Measurements from ENCODE around the gene VIPAS39. TPM values are rescaled to one million over a fixed set of nuclear protein-coding genes. Genes with fewer than 3 reads are reported as not detected.

The VIPAS39 gene
- total RNA-seq, 6 experiments from 2014 or later: 7.2 to 9.9 (median 8.6) TPM

GRCh38 chr14:77400216-77400615, 57.2 kb downstream of the VIPAS39 start:
- Histone ChIP-seq H3K27ac (no peak overlapping the region), H3K27me3 (no peaks in the 10 kb centered on the region), H3K4me1 (no peaks in the 10 kb centered on the region), H3K36me3 (no peaks in the 10 kb centered on the region), H3K9me3 (no peaks in the 10 kb centered on the region), H3K4me3 (no peak overlapping the region)
- DNase-seq (no peak), ATAC-seq (no peak)
- TF ChIP-seq POLR2A (IDR thresholded peaks at IDR 0.05) (no peak), CTCF (IDR thresholded peaks at IDR 0.05) (no peak)
- intact Hi-C loops (cut with DNase I): no loop called here
- WGBS (ENCODE audit: insufficient coverage, low coverage, low lambda C conversion rate, missing lambda C conversion rate): 58% methylated on average over 6 of the region's 6 CpGs

- H3K4me3 ChIP-seq: no peak overlapping the region
- H3K27me3 ChIP-seq: no peaks in the 10 kb centered on the region
- intact Hi-C loops (cut with DNase I): no loop called here
- TF ChIP-seq POLR2A (IDR thresholded peaks at IDR 0.05): no peak
- TF ChIP-seq CTCF (IDR thresholded peaks at IDR 0.05): no peak
- ATAC-seq (no peak), DNase-seq (no peak)
- H3K27ac ChIP-seq: no peak overlapping the region
- H3K9me3 ChIP-seq: no peaks in the 10 kb centered on the region
- no peaks in the 10 kb centered on the region for H3K4me1 ChIP-seq
- H3K36me3 ChIP-seq: no peaks in the 10 kb centered on the region
- 94% methylated on average over 3 of the region's 4 CpGs for WGBS (ENCODE audit: insufficient coverage, low coverage, low lambda C conversion rate, missing lambda C conversion rate)
Measured at GRCh38 chr14:77390188-77390587, 67.2 kb downstream of the VIPAS39 start.

GRCh38 chr14:77378701-77379100, 78.7 kb downstream of the VIPAS39 start:
- 61% methylated on average over 6 of the region's 6 CpGs for WGBS (ENCODE audit: insufficient coverage, low coverage, low lambda C conversion rate, missing lambda C conversion rate)
- Histone ChIP-seq H3K27ac (no peak overlapping the region), H3K9me3 (no peaks in the 10 kb centered on the region), H3K36me3 (no peaks in the 10 kb centered on the region), H3K27me3 (no peaks in the 10 kb centered on the region), H3K4me3 (no peak overlapping the region), H3K4me1 (peaks cover 0 to 17% (median 3%) of the 10 kb centered on the region in 4 donors)
- ATAC-seq (no peak), DNase-seq (no peak)
- intact Hi-C loops (cut with DNase I): no loop called here
- no peak for TF ChIP-seq CTCF (IDR thresholded peaks at IDR 0.05)
- no peak for TF ChIP-seq POLR2A (IDR thresholded peaks at IDR 0.05)

GRCh38 chr14:77377502-77377844, 79.9 kb downstream of the VIPAS39 start:
- WGBS (ENCODE audit: insufficient coverage, low coverage, low lambda C conversion rate, missing lambda C conversion rate): 17% methylated on average over 10 of the region's 10 CpGs
- TF ChIP-seq CTCF (IDR thresholded peaks at IDR 0.05) (no peak), POLR2A (IDR thresholded peaks at IDR 0.05) (no peak)
- H3K4me1 ChIP-seq: peaks cover 0 to 17% (median 3%) of the 10 kb centered on the region in 4 donors

More at GRCh38 chr14:77377502-77377844, 79.9 kb downstream of the VIPAS39 start:
- ATAC-seq: no peak
- H3K27me3 ChIP-seq: no peaks in the 10 kb centered on the region
- no peaks in the 10 kb centered on the region for H3K9me3 ChIP-seq
- peak overlapping the region; percentile 71 to 94 (median 93) for H3K4me3 ChIP-seq
- intact Hi-C loops (cut with DNase I): no loop called here
- H3K27ac ChIP-seq: no peak overlapping the region
- DNase-seq: no peak
- H3K36me3 ChIP-seq: no peaks in the 10 kb centered on the region
